Stimulated activated CD4-positive, alpha-beta T cell treated with anti-CD3 and anti-CD28 coated beads, Interleukin-4, amount 100 ng/mL, for 1 hour (primary cell): ENCODE results near the gene CA11.

Experiments used
- DNase-seq: peaks from one replicate; pipeline ENCODE4 v3.0.0-alpha.2; 2020

The CA11 gene

GRCh38 chr19:48627865-48628314 lies 18.1 kb downstream of the CA11 start:
- no peak for DNase-seq

- DNase-seq = no peak
Observed at GRCh38 chr19:48627201-48627864, 18.7 kb downstream of the CA11 start.

- DNase-seq = no peak
Observed at GRCh38 chr19:48625891-48626327, 20.1 kb downstream of the CA11 start.

- DNase-seq = no peak
Observed at GRCh38 chr19:48624791-48625723, 20.9 kb downstream of the CA11 start.

GRCh38 chr19:48624067-48624594 lies 21.9 kb downstream of the CA11 start:
- peak; percentile 99 for DNase-seq

- no peak for DNase-seq
Observed at GRCh38 chr19:48623556-48624066, 22.4 kb downstream of the CA11 start.

- DNase-seq = no peak
Observed at GRCh38 chr19:48619692-48620585, 26.0 kb downstream of the CA11 start.

- peak; percentile 94 for DNase-seq
Observed at GRCh38 chr19:48618916-48619691, 26.9 kb downstream of the CA11 start, which contains the start of the genes RPL18 and SPHK2. RPL18 (minus strand) TSS chr19:48619178; CDS start chr19:48619143, 35 bp downstream. SPHK2 (plus strand) TSS chr19:48619506; CDS start chr19:48620515, 1,009 bp downstream.

GRCh38 chr19:48618278-48618915 lies 27.6 kb downstream of the CA11 start:
- DNase-seq = peak; percentile 42

- DNase-seq = no peak
Observed at GRCh38 chr19:48617146-48617937, 28.6 kb downstream of the CA11 start.

- DNase-seq = no peak
Observed at GRCh38 chr19:48616491-48617056, 29.4 kb downstream of the CA11 start.

GRCh38 chr19:48616041-48616436 lies 29.9 kb downstream of the CA11 start:
- DNase-seq = no peak

GRCh38 chr19:48615231-48616040 lies 30.6 kb downstream of the CA11 start:
- DNase-seq = no peak

GRCh38 chr19:48614436-48615230 lies 31.4 kb downstream of the CA11 start, which contains the start of gene FAM83E:
FAM83E (minus strand) TSS chr19:48615076; CDS start chr19:48613372, 1,704 bp downstream.
- no peak for DNase-seq

- DNase-seq = no peak
Observed at GRCh38 chr19:48613852-48614435, 32.0 kb downstream of the CA11 start.

- no peak for DNase-seq
Observed at GRCh38 chr19:48613024-48613851, 32.7 kb downstream of the CA11 start.
